ENCODE results near the gene SPATA1. TPM values are rescaled to one million over a fixed set of nuclear protein-coding genes. Genes with fewer than 3 reads are reported as not detected.

Gene SPATA1
- polyA plus RNA-seq, 1 donor from 2014 or later: 0.17 TPM

DNA sequence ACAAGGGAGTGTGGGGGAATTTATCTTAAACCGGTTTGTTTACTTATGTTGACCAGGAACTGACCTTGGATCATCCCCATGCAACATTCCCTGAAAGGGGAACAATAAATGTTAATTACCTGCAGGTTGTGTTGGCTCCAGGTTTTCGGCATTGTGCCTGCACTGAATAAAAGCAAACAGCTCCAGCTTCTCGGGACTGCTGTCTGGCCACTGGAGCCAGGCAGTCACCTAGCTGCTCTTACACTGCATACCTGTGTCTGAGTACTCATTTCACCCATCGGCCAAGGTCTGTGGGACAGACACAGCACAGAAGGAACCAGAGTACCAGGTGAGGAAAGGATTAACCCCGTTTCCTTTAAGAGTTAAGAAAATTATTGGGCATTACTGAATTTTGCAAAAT, 100.8 kb downstream of the SPATA1 start:
- Histone ChIP-seq H3K79me2 (replicated peaks; ENCODE audit: insufficient read depth, low read length) (no peaks in the 10 kb centered on the region), H3K27me3 (ENCODE audit: insufficient read depth, low read depth, low read length) (no peaks in the 10 kb centered on the region), H3K9me2 (ENCODE audit: insufficient read depth, low read length) (no peaks in the 10 kb centered on the region), H2AFZ (ENCODE audit: low read depth, low read length) (no peak overlapping the region), H3K4me2 (ENCODE audit: low read length) (no peak overlapping the region), H3K4me3 (ENCODE audit: low read length) (no peak overlapping the region), H3K36me3 (ENCODE audit: insufficient read depth, low read length) (no peaks in the 10 kb centered on the region), H3F3A (ENCODE audit: insufficient read depth, low read length, poor library complexity, severe bottlenecking) (no peaks in the 10 kb centered on the region), H4K20me1 (ENCODE audit: insufficient read depth) (no peaks in the 10 kb centered on the region), H3K9ac (ENCODE audit: low read length) (no peak overlapping the region), H3K9me3 (ENCODE audit: low read length) (peaks cover 14% of the 10 kb centered on the region), H3K27ac (ENCODE audit: low read length) (no peak overlapping the region)
- TF ChIP-seq EZH2 (IDR thresholded peaks at IDR 0.05; ENCODE audit: borderline replicate concordance, insufficient read depth, low read length, poor library complexity, severe bottlenecking): no peak
- no peak for TF ChIP-seq POLR2AphosphoS5 (IDR thresholded peaks at IDR 0.05)
- TF ChIP-seq RAD21 (conservative IDR thresholded peaks at IDR 0.05): no peak
- TF ChIP-seq SMC3 (conservative IDR thresholded peaks at IDR 0.05; ENCODE audit: poor library complexity): no peak
- TF ChIP-seq, protein P1, sequence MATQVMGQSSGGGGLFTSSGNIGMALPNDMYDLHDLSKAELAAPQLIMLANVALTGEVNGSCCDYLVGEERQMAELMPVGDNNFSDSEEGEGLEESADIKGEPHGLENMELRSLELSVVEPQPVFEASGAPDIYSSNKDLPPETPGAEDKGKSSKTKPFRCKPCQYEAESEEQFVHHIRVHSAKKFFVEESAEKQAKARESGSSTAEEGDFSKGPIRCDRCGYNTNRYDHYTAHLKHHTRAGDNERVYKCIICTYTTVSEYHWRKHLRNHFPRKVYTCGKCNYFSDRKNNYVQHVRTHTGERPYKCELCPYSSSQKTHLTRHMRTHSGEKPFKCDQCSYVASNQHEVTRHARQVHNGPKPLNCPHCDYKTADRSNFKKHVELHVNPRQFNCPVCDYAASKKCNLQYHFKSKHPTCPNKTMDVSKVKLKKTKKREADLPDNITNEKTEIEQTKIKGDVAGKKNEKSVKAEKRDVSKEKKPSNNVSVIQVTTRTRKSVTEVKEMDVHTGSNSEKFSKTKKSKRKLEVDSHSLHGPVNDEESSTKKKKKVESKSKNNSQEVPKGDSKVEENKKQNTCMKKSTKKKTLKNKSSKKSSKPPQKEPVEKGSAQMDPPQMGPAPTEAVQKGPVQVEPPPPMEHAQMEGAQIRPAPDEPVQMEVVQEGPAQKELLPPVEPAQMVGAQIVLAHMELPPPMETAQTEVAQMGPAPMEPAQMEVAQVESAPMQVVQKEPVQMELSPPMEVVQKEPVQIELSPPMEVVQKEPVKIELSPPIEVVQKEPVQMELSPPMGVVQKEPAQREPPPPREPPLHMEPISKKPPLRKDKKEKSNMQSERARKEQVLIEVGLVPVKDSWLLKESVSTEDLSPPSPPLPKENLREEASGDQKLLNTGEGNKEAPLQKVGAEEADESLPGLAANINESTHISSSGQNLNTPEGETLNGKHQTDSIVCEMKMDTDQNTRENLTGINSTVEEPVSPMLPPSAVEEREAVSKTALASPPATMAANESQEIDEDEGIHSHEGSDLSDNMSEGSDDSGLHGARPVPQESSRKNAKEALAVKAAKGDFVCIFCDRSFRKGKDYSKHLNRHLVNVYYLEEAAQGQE (IDR thresholded peaks at IDR 0.05; ENCODE audit: borderline replicate concordance): no peak
- no peak for TF ChIP-seq MXI1 (conservative IDR thresholded peaks at IDR 0.05; ENCODE audit: poor library complexity, severe bottlenecking)

DNA sequence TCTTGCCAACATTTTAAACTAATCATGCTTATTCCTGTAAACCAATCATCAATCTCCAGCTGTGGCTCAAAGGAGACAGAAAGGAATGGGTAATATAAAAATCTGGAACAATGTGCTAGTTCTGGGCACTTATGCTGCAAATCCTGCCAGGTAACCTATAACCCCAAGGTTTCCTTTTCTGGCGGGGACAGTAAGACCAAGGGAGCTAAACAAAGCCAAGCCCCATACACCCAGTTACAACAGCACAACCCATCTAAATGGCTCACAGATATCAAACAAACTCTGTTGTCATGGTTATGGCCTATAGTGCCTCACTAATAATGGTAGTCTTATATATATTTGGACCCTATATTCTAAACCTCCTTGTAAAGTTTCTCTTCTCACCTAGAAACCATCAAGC, 104.9 kb downstream of the SPATA1 start:
- H3K79me2 ChIP-seq (replicated peaks; ENCODE audit: insufficient read depth, low read length): no peaks in the 10 kb centered on the region
- no peak overlapping the region for H3K4me3 ChIP-seq (ENCODE audit: low read length)
- no peaks in the 10 kb centered on the region for H3K9me2 ChIP-seq (ENCODE audit: insufficient read depth, low read length)
- H3K9ac ChIP-seq (ENCODE audit: low read length): no peak overlapping the region
- no peak overlapping the region for H2AFZ ChIP-seq (ENCODE audit: low read depth, low read length)
- H3K36me3 ChIP-seq (ENCODE audit: insufficient read depth, low read length): no peaks in the 10 kb centered on the region
- no peaks in the 10 kb centered on the region for H3K27me3 ChIP-seq (ENCODE audit: insufficient read depth, low read depth, low read length)
- no peak overlapping the region for H3K27ac ChIP-seq (ENCODE audit: low read length)
- H3K4me2 ChIP-seq (ENCODE audit: low read length): no peak overlapping the region
- no peaks in the 10 kb centered on the region for H3F3A ChIP-seq (ENCODE audit: insufficient read depth, low read length, poor library complexity, severe bottlenecking)
- H4K20me1 ChIP-seq (ENCODE audit: insufficient read depth): no peaks in the 10 kb centered on the region
- no peak for TF ChIP-seq EZH2 (IDR thresholded peaks at IDR 0.05; ENCODE audit: borderline replicate concordance, insufficient read depth, low read length, poor library complexity, severe bottlenecking)
- TF ChIP-seq, protein P1 (IDR thresholded peaks at IDR 0.05; ENCODE audit: borderline replicate concordance): no peak
- TF ChIP-seq RAD21 (conservative IDR thresholded peaks at IDR 0.05): no peak
- no peak for TF ChIP-seq POLR2AphosphoS5 (IDR thresholded peaks at IDR 0.05)
- no peak for TF ChIP-seq TAF1 (IDR thresholded peaks at IDR 0.05; ENCODE audit: low read depth)
- no peak for TF ChIP-seq SMC3 (conservative IDR thresholded peaks at IDR 0.05; ENCODE audit: poor library complexity)
- TF ChIP-seq EP300 (conservative IDR thresholded peaks at IDR 0.05; ENCODE audit: poor library complexity, severe bottlenecking): no peak
- TF ChIP-seq MXI1 (conservative IDR thresholded peaks at IDR 0.05; ENCODE audit: poor library complexity, severe bottlenecking): no peak
- TF ChIP-seq, protein P2, sequence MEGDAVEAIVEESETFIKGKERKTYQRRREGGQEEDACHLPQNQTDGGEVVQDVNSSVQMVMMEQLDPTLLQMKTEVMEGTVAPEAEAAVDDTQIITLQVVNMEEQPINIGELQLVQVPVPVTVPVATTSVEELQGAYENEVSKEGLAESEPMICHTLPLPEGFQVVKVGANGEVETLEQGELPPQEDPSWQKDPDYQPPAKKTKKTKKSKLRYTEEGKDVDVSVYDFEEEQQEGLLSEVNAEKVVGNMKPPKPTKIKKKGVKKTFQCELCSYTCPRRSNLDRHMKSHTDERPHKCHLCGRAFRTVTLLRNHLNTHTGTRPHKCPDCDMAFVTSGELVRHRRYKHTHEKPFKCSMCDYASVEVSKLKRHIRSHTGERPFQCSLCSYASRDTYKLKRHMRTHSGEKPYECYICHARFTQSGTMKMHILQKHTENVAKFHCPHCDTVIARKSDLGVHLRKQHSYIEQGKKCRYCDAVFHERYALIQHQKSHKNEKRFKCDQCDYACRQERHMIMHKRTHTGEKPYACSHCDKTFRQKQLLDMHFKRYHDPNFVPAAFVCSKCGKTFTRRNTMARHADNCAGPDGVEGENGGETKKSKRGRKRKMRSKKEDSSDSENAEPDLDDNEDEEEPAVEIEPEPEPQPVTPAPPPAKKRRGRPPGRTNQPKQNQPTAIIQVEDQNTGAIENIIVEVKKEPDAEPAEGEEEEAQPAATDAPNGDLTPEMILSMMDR (IDR thresholded peaks at IDR 0.05; ENCODE audit: poor library complexity, severe bottlenecking): no peak
- H3K9me3 ChIP-seq (ENCODE audit: low read length): peaks cover 5% of the 10 kb centered on the region

All from neural cell (in vitro differentiated cells).